Activated naive CD4-positive, alpha-beta T cell treated with anti-CD3 and anti-CD28 coated beads, Interleukin-2, amount 50 U/mL, for 72 hours (primary cell): ENCODE measurements around the gene BCAS3. TPM values are rescaled to one million over a fixed set of nuclear protein-coding genes. Genes with fewer than 3 reads are reported as not detected.

Experiments
- ATAC-seq, 2 donors: fragments of 150-1000 bp; cut with Tn5 transposase; 2 replicates each; pipeline ENCODE4 v1.10.0; 2021; ENCODE audit warnings: mild to moderate bottlenecking in 2 of 2, moderate library complexity in 2 of 2
- DNase-seq, 2 donors: peaks; one replicate each; pipeline ENCODE4 v3.0.0; 2021 to 2022; ENCODE audit warnings: low spot score in 2 of 2
- H3K27ac Mint-ChIP-seq, 2 donors: one replicate each; pipeline ENCODE4 v1.8.0; 2022; ENCODE audit warnings: mild to moderate bottlenecking in 2 of 2, mixed read lengths in 2 of 2
- H3K36me3 Mint-ChIP-seq, 2 donors: one replicate each; pipeline ENCODE4 v1.8.0; 2022; ENCODE audit warnings: mixed read lengths in 2 of 2
- H3K9me3 Mint-ChIP-seq, 2 donors: one replicate each; pipeline ENCODE4 v1.8.0; 2022; ENCODE audit warnings: mixed read lengths in 2 of 2
- total RNA-seq, 2 donors: library from RNA; stranded (reverse); gene quantifications; one replicate each; pipeline ENCODE4 v1.2.3, GENCODE V29; 2022

The BCAS3 gene
- total RNA-seq, 2 donors from 2014 or later = 10.5 to 24.4 TPM

- DNase-seq (no peak), ATAC-seq (no peak)
- Mint-ChIP-seq H3K36me3 (no peaks in the 10 kb centered on the region), H3K27ac (no peak overlapping the region), H3K9me3 (no peaks in the 10 kb centered on the region)
Measured at GRCh38 chr17:61296058-61296457, 618.4 kb downstream of the BCAS3 start.

GRCh38 chr17:61299517-61300513 lies 622.2 kb downstream of the BCAS3 start:
- H3K36me3 Mint-ChIP-seq = no peaks in the 10 kb centered on the region
- no peaks in the 10 kb centered on the region for H3K9me3 Mint-ChIP-seq
- DNase-seq (no peak), ATAC-seq (no peak)
- no peak overlapping the region for H3K27ac Mint-ChIP-seq

GRCh38 chr17:61302953-61303816 lies 625.5 kb downstream of the BCAS3 start:
- DNase-seq = no peak
- H3K9me3 Mint-ChIP-seq = no peaks in the 10 kb centered on the region
- H3K36me3 Mint-ChIP-seq = no peaks in the 10 kb centered on the region
- H3K27ac Mint-ChIP-seq = no peak overlapping the region
- ATAC-seq = no peak

- no peak for ATAC-seq
- no peaks in the 10 kb centered on the region for H3K36me3 Mint-ChIP-seq
- no peak for DNase-seq
- no peaks in the 10 kb centered on the region for H3K9me3 Mint-ChIP-seq
- peak overlapping the region in 1 of 2 donors; percentile 1 for H3K27ac Mint-ChIP-seq
Measured at GRCh38 chr17:61303817-61304096, 626.1 kb downstream of the BCAS3 start.

- Mint-ChIP-seq H3K27ac (no peak overlapping the region), H3K36me3 (no peaks in the 10 kb centered on the region), H3K9me3 (no peaks in the 10 kb centered on the region)
- DNase-seq (no peak), ATAC-seq (no peak)
Measured at GRCh38 chr17:61305024-61305423, 627.4 kb downstream of the BCAS3 start.

GRCh38 chr17:61306003-61306402 lies 628.4 kb downstream of the BCAS3 start:
- no peak for DNase-seq
- Mint-ChIP-seq H3K9me3 (no peaks in the 10 kb centered on the region), H3K27ac (no peak overlapping the region), H3K36me3 (no peaks in the 10 kb centered on the region)
- no peak for ATAC-seq

- DNase-seq (no peak), ATAC-seq (no peak)
- no peaks in the 10 kb centered on the region for H3K9me3 Mint-ChIP-seq
- no peaks in the 10 kb centered on the region for H3K36me3 Mint-ChIP-seq
- H3K27ac Mint-ChIP-seq = no peak overlapping the region
Measured at GRCh38 chr17:61307905-61308886, 630.5 kb downstream of the BCAS3 start.

GRCh38 chr17:61309362-61310256 lies 632.0 kb downstream of the BCAS3 start:
- no peak overlapping the region for H3K27ac Mint-ChIP-seq
- DNase-seq (no peak), ATAC-seq (no peak)
- H3K36me3 Mint-ChIP-seq = no peaks in the 10 kb centered on the region
- H3K9me3 Mint-ChIP-seq = no peaks in the 10 kb centered on the region

GRCh38 chr17:61310590-61310989 lies 632.9 kb downstream of the BCAS3 start:
- Mint-ChIP-seq H3K9me3 (no peaks in the 10 kb centered on the region), H3K36me3 (no peaks in the 10 kb centered on the region), H3K27ac (no peak overlapping the region)
- ATAC-seq (no peak), DNase-seq (no peak)

- DNase-seq (no peak), ATAC-seq (no peak)
- Mint-ChIP-seq H3K9me3 (no peaks in the 10 kb centered on the region), H3K36me3 (no peaks in the 10 kb centered on the region), H3K27ac (no peak overlapping the region)
Measured at GRCh38 chr17:61312406-61313295, 635.0 kb downstream of the BCAS3 start.

GRCh38 chr17:61313461-61314326 lies 636.0 kb downstream of the BCAS3 start:
- ATAC-seq (no peak), DNase-seq (no peak)
- no peak overlapping the region for H3K27ac Mint-ChIP-seq
- no peaks in the 10 kb centered on the region for H3K36me3 Mint-ChIP-seq
- H3K9me3 Mint-ChIP-seq = no peaks in the 10 kb centered on the region

GRCh38 chr17:61314368-61315078 lies 636.9 kb downstream of the BCAS3 start:
- no peaks in the 10 kb centered on the region for H3K36me3 Mint-ChIP-seq
- ATAC-seq (no peak), DNase-seq (no peak)
- no peaks in the 10 kb centered on the region for H3K9me3 Mint-ChIP-seq
- H3K27ac Mint-ChIP-seq = peak overlapping the region in 1 of 2 donors; percentile 39

- Mint-ChIP-seq H3K9me3 (no peaks in the 10 kb centered on the region), H3K36me3 (no peaks in the 10 kb centered on the region), H3K27ac (no peak overlapping the region)
- DNase-seq = no peak
- no peak for ATAC-seq
Measured at GRCh38 chr17:61316633-61317032, 639.0 kb downstream of the BCAS3 start.
